ENCODE data around the gene SEBOX. TPM values are rescaled to one million over a fixed set of nuclear protein-coding genes. Genes with fewer than 3 reads are reported as not detected.

The SEBOX gene
- total RNA-seq, 4 donors from 2014 or later, result not detected

GRCh38 chr17:28402844-28403243 lies 37.8 kb upstream of the SEBOX start:
- Histone ChIP-seq H3K27ac (no peak overlapping the region), H3K27me3 (no peaks in the 10 kb centered on the region), H3K36me3 (peaks cover 0 to 8% of the 10 kb centered on the region in 2 donors), H3K4me3 (replicated peaks in 1 of 3) (no peak overlapping the region), H3K9me3 (no peaks in the 10 kb centered on the region), H3K4me1 (peaks cover 18 to 21% of the 10 kb centered on the region in 2 donors)
- TF ChIP-seq CTCF (IDR thresholded peaks at IDR 0.05) (no peak), POLR2A (IDR thresholded peaks at IDR 0.05) (no peak)
- intact Hi-C loops (cut with DNase I), result no loop called here
- WGBS, 2 donors, result 91 to 95% methylated on average over 6 of the region's 6 CpGs
- DNase-seq, result no peak

GRCh38 chr17:28402224-28402630 lies 37.2 kb upstream of the SEBOX start:
- DNase-seq, result no peak
- Histone ChIP-seq H3K9me3 (no peaks in the 10 kb centered on the region), H3K4me1 (peaks cover 18 to 23% of the 10 kb centered on the region in 2 donors), H3K4me3 (replicated peaks in 1 of 3) (no peak overlapping the region), H3K27me3 (no peaks in the 10 kb centered on the region), H3K27ac (no peak overlapping the region), H3K36me3 (peaks cover 0 to 8% of the 10 kb centered on the region in 2 donors)
- WGBS, 2 donors, result 52 to 53% methylated on average over 3 of the region's 3 CpGs
- intact Hi-C loops (cut with DNase I), result no loop called here
- TF ChIP-seq POLR2A (IDR thresholded peaks at IDR 0.05), result no peak
- no peak for TF ChIP-seq CTCF (IDR thresholded peaks at IDR 0.05)

- no peaks in the 10 kb centered on the region for H3K9me3 ChIP-seq
- H3K27me3 ChIP-seq, result no peaks in the 10 kb centered on the region
- WGBS, 2 donors, result 97% methylated on average over 4 of the region's 4 CpGs
- no peak overlapping the region for H3K4me3 ChIP-seq (replicated peaks in 1 of 3)
- H3K36me3 ChIP-seq, result peaks cover 0 to 8% of the 10 kb centered on the region in 2 donors
- no peak overlapping the region for H3K27ac ChIP-seq
- intact Hi-C loops (cut with DNase I), result no loop called here
- peaks cover 7 to 13% of the 10 kb centered on the region in 2 donors for H3K4me1 ChIP-seq
- TF ChIP-seq POLR2A (IDR thresholded peaks at IDR 0.05), result no peak
- no peak for DNase-seq
These were observed 34.8 kb upstream of the SEBOX start for GRCh38 chr17:28399808-28400207.

GRCh38 chr17:28398280-28398981 lies 33.4 kb upstream of the SEBOX start:
- H3K27ac ChIP-seq, result peak overlapping the region in 1 of 3 donors; percentile 45
- peaks cover 3 to 13% of the 10 kb centered on the region in 2 donors for H3K4me1 ChIP-seq
- H3K27me3 ChIP-seq, result no peaks in the 10 kb centered on the region
- intact Hi-C loops (cut with DNase I), result no loop called here
- H3K4me3 ChIP-seq (replicated peaks in 1 of 3), result no peak overlapping the region
- WGBS, 2 donors, result 64 to 75% methylated on average over 5 to 6 of the region's 6 CpGs
- H3K36me3 ChIP-seq, result peaks cover 0 to 8% of the 10 kb centered on the region in 2 donors
- peak; percentile 15 to 27 for DNase-seq
- H3K9me3 ChIP-seq, result no peaks in the 10 kb centered on the region
- TF ChIP-seq CTCF (IDR thresholded peaks at IDR 0.05), result no peak
- TF ChIP-seq POLR2A (IDR thresholded peaks at IDR 0.05), result no peak

GRCh38 chr17:28397687-28398279 lies 32.8 kb upstream of the SEBOX start:
- Histone ChIP-seq H3K4me3 (replicated peaks in 1 of 3) (no peak overlapping the region), H3K9me3 (no peaks in the 10 kb centered on the region), H3K27me3 (no peaks in the 10 kb centered on the region), H3K36me3 (peaks cover 0 to 9% of the 10 kb centered on the region in 2 donors), H3K4me1 (peaks cover 3 to 13% of the 10 kb centered on the region in 2 donors), H3K27ac (peak overlapping the region in 1 of 3 donors; percentile 45)
- intact Hi-C loops (cut with DNase I), result no loop called here
- no peak for DNase-seq
- WGBS, 2 donors, result 71 to 74% methylated on average over 6 to 7 of the region's 7 CpGs
- TF ChIP-seq CTCF (IDR thresholded peaks at IDR 0.05) (no peak), POLR2A (IDR thresholded peaks at IDR 0.05) (no peak)

Data from thyroid gland (tissue), 4 donors.